A549 (cell line): ENCODE measurements around the gene CCDC61.

Experiments
- CTCF ChIP-seq: fragments of >200 bp; sonication (Bioruptor Twin); formaldehyde crosslinking; IDR thresholded peaks from 3 replicates; pipeline ENCODE4 v1.5.1; 2016
- EP300 ChIP-seq, 2 experiments: fragments of >200 bp; sonication (Bioruptor Twin); formaldehyde crosslinking; IDR thresholded peaks; 2 replicates in 1 of 2; 3 replicates in 1 of 2; pipeline ENCODE4 v1.6.1; 2016 to 2017
- KDM1A ChIP-seq: fragments of 200-600 bp; sonication (generic); IDR thresholded peaks from 2 replicates; pipeline ENCODE4 v1.6.1; 2016; ENCODE audit warnings: low read depth, mild to moderate bottlenecking
- SREBF2 ChIP-seq: fragments of 450-650 bp; IDR thresholded peaks from 2 replicates; pipeline ENCODE4 v1.6.1; 2014; ENCODE audit warnings: mild to moderate bottlenecking, moderate library complexity
- TF ChIP-seq, protein P1 (sequence below): fragments of 200-600 bp; sonication (generic); IDR thresholded peaks from 2 replicates; pipeline ENCODE4 v1.6.1; 2016; ENCODE audit warnings: antibody characterized with exemption, mild to moderate bottlenecking, moderate library complexity

DNA sequence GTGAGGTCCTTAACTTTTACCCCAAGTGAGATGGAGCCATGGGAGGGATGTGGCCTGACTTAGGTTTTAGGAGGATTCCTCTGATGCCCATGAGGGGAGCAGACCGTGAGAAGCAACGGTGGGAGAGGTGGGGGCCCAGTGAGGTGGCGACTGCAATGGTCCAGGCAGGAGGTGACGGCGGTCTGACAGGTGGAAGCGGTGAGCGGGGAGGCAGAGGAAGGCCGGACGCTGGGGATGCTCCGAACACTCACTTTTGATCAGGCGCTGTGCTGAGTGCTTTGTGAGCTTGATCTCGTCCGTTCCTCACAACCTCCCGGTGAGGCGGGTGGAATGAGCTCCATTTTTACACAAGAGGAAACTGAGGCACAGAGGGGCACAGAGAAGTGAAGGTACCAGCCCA lies 33.2 kb upstream of the CCDC61 start:
- no peak for TF ChIP-seq EP300 (IDR thresholded peaks at IDR 0.05)
- no peak for TF ChIP-seq CTCF
- TF ChIP-seq SREBF2: no peak
- no peak for TF ChIP-seq KDM1A
- TF ChIP-seq, protein P1, sequence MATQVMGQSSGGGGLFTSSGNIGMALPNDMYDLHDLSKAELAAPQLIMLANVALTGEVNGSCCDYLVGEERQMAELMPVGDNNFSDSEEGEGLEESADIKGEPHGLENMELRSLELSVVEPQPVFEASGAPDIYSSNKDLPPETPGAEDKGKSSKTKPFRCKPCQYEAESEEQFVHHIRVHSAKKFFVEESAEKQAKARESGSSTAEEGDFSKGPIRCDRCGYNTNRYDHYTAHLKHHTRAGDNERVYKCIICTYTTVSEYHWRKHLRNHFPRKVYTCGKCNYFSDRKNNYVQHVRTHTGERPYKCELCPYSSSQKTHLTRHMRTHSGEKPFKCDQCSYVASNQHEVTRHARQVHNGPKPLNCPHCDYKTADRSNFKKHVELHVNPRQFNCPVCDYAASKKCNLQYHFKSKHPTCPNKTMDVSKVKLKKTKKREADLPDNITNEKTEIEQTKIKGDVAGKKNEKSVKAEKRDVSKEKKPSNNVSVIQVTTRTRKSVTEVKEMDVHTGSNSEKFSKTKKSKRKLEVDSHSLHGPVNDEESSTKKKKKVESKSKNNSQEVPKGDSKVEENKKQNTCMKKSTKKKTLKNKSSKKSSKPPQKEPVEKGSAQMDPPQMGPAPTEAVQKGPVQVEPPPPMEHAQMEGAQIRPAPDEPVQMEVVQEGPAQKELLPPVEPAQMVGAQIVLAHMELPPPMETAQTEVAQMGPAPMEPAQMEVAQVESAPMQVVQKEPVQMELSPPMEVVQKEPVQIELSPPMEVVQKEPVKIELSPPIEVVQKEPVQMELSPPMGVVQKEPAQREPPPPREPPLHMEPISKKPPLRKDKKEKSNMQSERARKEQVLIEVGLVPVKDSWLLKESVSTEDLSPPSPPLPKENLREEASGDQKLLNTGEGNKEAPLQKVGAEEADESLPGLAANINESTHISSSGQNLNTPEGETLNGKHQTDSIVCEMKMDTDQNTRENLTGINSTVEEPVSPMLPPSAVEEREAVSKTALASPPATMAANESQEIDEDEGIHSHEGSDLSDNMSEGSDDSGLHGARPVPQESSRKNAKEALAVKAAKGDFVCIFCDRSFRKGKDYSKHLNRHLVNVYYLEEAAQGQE: no peak
